ENCODE measurements around the gene EPS8L3.

- TF ChIP-seq CTCF (IDR thresholded peaks at IDR 0.05; ENCODE audit: low read depth, low read length, missing input control) (no peak), ATF3 (IDR thresholded peaks at IDR 0.05) (no peak), RAD21 (IDR thresholded peaks at IDR 0.05) (no peak), YY1 (IDR thresholded peaks at IDR 0.05) (no peak), JUND (IDR thresholded peaks at IDR 0.05) (no peak), EGR1 (IDR thresholded peaks at IDR 0.05; ENCODE audit: low read depth in 2 of 2) (no peak), REST (IDR thresholded peaks at IDR 0.05) (no peak), MAX (IDR thresholded peaks at IDR 0.05) (no peak), HNF4A (conservative IDR thresholded peaks at IDR 0.05) (no peak)
Observed at GRCh38 chr1:109784551-109785252, 21.0 kb upstream of the EPS8L3 start.

All from liver (tissue), 3 donors.